Breast epithelium (tissue), 4 donors: ENCODE measurements around the gene FOXC1. TPM values are rescaled to one million over a fixed set of nuclear protein-coding genes. Genes with fewer than 3 reads are reported as not detected.

Source experiments
- DNase-seq, 2 donors: peaks; one replicate each; pipeline ENCODE4 v3.0.0-alpha.2; 2019; ENCODE audit warnings: low spot score in 2 of 2
- H3K27ac ChIP-seq, 2 donors: fragments of 200-600 bp; sonication (generic) in 1 of 2; one replicate each; pipeline ENCODE4 v1.5.1; 2016 to 2019; ENCODE audit warnings: mild to moderate bottlenecking in 1 of 2
- H3K27me3 ChIP-seq, 2 donors: fragments of 200-600 bp; sonication (generic) in 1 of 2; one replicate each; pipeline versions ENCODE4 v1.5.1 to v1.6.0; 2017 to 2019; ENCODE audit warnings: control low read depth in 1 of 2, mild to moderate bottlenecking in 1 of 2
- H3K36me3 ChIP-seq: fragments of 200-600 bp; one replicate; pipeline ENCODE4 v1.5.1; 2019
- H3K4me1 ChIP-seq, 2 donors: fragments of 200-600 bp; sonication (generic); one replicate each; pipeline ENCODE4 v1.5.1; 2016 to 2019; ENCODE audit warnings: control low read depth in 1 of 2
- H3K4me3 ChIP-seq, 3 donors: fragments of 200-600 bp; sonication (generic); 1 replicate in 2 of 3; 2 replicates in 1 of 3; pipeline ENCODE4 v1.5.1; 2016 to 2019; ENCODE audit warnings: mild to moderate bottlenecking in 3 of 3, moderate library complexity in 2 of 3
- H3K9me3 ChIP-seq, 2 donors: fragments of 200-600 bp; sonication (generic) in 1 of 2; one replicate each; pipeline ENCODE4 v1.5.1; 2016 to 2019; ENCODE audit warnings: control low read depth in 1 of 2
- CTCF ChIP-seq, 3 donors: fragments of 450-650 bp; IDR thresholded peaks; one replicate each; pipeline ENCODE4 v1.5.1; 2016 to 2017; ENCODE audit warnings: antibody characterized with exemption in 3 of 3, mild to moderate bottlenecking in 3 of 3, moderate library complexity in 3 of 3
- POLR2A ChIP-seq: fragments of 450-650 bp; IDR thresholded peaks from one replicate; pipeline ENCODE4 v1.6.1; 2016; ENCODE audit warnings: antibody characterized with exemption, mild to moderate bottlenecking, moderate library complexity
- POLR2AphosphoS5 ChIP-seq, 3 donors: sonication (generic); formaldehyde crosslinking; IDR thresholded peaks; one replicate each; pipeline ENCODE4 v1.6.1; 2017; ENCODE audit warnings: antibody characterized with exemption in 3 of 3
- intact Hi-C: fragments of 100-400 bp; cut with DNase I; formaldehyde crosslinking; loops from one replicate; pipeline ENCODE4 v1.15.1; 2023; ENCODE audit warnings: low total_unique reads
- total RNA-seq, 3 donors: library from RNA; depleted of rRNA; stranded (reverse); fragments of >200 nt; gene quantifications; one replicate each; pipeline ENCODE4 v1.1.0, GENCODE V29; 2016

The FOXC1 gene
- total RNA-seq, 3 donors from 2014 or later, result 3.7 to 13.2 (median 7.5) TPM

- H3K36me3 ChIP-seq, result no peaks in the 10 kb centered on the region
- TF ChIP-seq POLR2A (no peak), CTCF (IDR thresholded peaks at IDR 0.05) (no peak), POLR2AphosphoS5 (IDR thresholded peaks at IDR 0.05) (no peak)
- no peak overlapping the region for H3K4me3 ChIP-seq
- H3K9me3 ChIP-seq, result no peaks in the 10 kb centered on the region
- intact Hi-C loops, result no loop called here
- no peak for DNase-seq
- H3K27ac ChIP-seq, result no peak overlapping the region
- no peaks in the 10 kb centered on the region for H3K27me3 ChIP-seq
- H3K4me1 ChIP-seq, result no peaks in the 10 kb centered on the region
Measured at GRCh38 chr6:1636971-1637871, 27.5 kb downstream of the FOXC1 start.

- Histone ChIP-seq H3K27me3 (no peaks in the 10 kb centered on the region), H3K36me3 (no peaks in the 10 kb centered on the region), H3K9me3 (no peaks in the 10 kb centered on the region), H3K27ac (no peak overlapping the region), H3K4me3 (no peak overlapping the region), H3K4me1 (no peaks in the 10 kb centered on the region)
- intact Hi-C loops, result no loop called here
- no peak for DNase-seq
- no peak for TF ChIP-seq POLR2A
- TF ChIP-seq POLR2AphosphoS5 (IDR thresholded peaks at IDR 0.05), result no peak
- TF ChIP-seq CTCF (IDR thresholded peaks at IDR 0.05), result no peak
Measured at GRCh38 chr6:1639430-1639829, 29.7 kb downstream of the FOXC1 start.

- no peak overlapping the region for H3K4me3 ChIP-seq
- TF ChIP-seq POLR2AphosphoS5 (IDR thresholded peaks at IDR 0.05) (no peak), POLR2A (no peak), CTCF (IDR thresholded peaks at IDR 0.05) (no peak)
- no peaks in the 10 kb centered on the region for H3K9me3 ChIP-seq
- H3K27ac ChIP-seq, result no peak overlapping the region
- intact Hi-C loops, result loop anchor here (10.0 kb wide), 1 partner anchor 1764 kb away; no protein-coding TSS in a partner anchor
- H3K4me1 ChIP-seq, result no peaks in the 10 kb centered on the region
- H3K36me3 ChIP-seq, result no peaks in the 10 kb centered on the region
- no peak for DNase-seq
- H3K27me3 ChIP-seq, result no peaks in the 10 kb centered on the region
Measured at GRCh38 chr6:1640476-1640875, 30.8 kb downstream of the FOXC1 start.

- peak in 1 of 3 donors; percentile 15 for TF ChIP-seq POLR2AphosphoS5 (IDR thresholded peaks at IDR 0.05)
- no peak for TF ChIP-seq CTCF (IDR thresholded peaks at IDR 0.05)
- no peak for TF ChIP-seq POLR2A
- Histone ChIP-seq H3K9me3 (no peaks in the 10 kb centered on the region), H3K27me3 (no peaks in the 10 kb centered on the region), H3K27ac (no peak overlapping the region), H3K4me1 (no peaks in the 10 kb centered on the region), H3K36me3 (no peaks in the 10 kb centered on the region), H3K4me3 (no peak overlapping the region)
- intact Hi-C loops, result loop anchor here (10.0 kb wide), 1 partner anchor 1763 kb away; no protein-coding TSS in a partner anchor
- peak in 1 of 2 donors; percentile 34 for DNase-seq
Measured at GRCh38 chr6:1641343-1641885, 31.7 kb downstream of the FOXC1 start.

- Histone ChIP-seq H3K27me3 (no peaks in the 10 kb centered on the region), H3K9me3 (no peaks in the 10 kb centered on the region), H3K36me3 (no peaks in the 10 kb centered on the region), H3K27ac (no peak overlapping the region), H3K4me1 (no peaks in the 10 kb centered on the region), H3K4me3 (no peak overlapping the region)
- intact Hi-C loops, result loop anchor here (10.0 kb wide), 1 partner anchor 1762 kb away; no protein-coding TSS in a partner anchor
- DNase-seq, result no peak
- TF ChIP-seq POLR2A (no peak), POLR2AphosphoS5 (IDR thresholded peaks at IDR 0.05) (no peak), CTCF (IDR thresholded peaks at IDR 0.05) (no peak)
Measured at GRCh38 chr6:1643111-1643510, 33.4 kb downstream of the FOXC1 start.
